Suprapubic skin (tissue), 4 donors: ENCODE measurements around the gene OR6K2.

ENCODE experiments used
- CTCF ChIP-seq, 2 donors: fragments of 200-600 bp in 1 of 2; fragments of 450-650 bp in 1 of 2; sonication (generic) in 1 of 2; IDR thresholded peaks; one replicate each; pipeline ENCODE4 v1.5.1; 2016 to 2019; ENCODE audit warnings: antibody characterized with exemption in 2 of 2, mild to moderate bottlenecking in 1 of 2, moderate library complexity in 1 of 2
- EP300 ChIP-seq: sonication (generic); formaldehyde crosslinking; IDR thresholded peaks from one replicate; pipeline ENCODE4 v1.6.1; 2017; ENCODE audit warnings: antibody characterized with exemption
- POLR2AphosphoS5 ChIP-seq, 3 donors: sonication (generic); formaldehyde crosslinking; IDR thresholded peaks; one replicate each; pipeline ENCODE4 v1.6.1; 2017; ENCODE audit warnings: antibody characterized with exemption in 3 of 3

- TF ChIP-seq CTCF (IDR thresholded peaks at IDR 0.05) (no peak), POLR2AphosphoS5 (IDR thresholded peaks at IDR 0.05) (no peak), EP300 (no peak)
Observed at GRCh38 chr1:158728510-158729225, 28.2 kb upstream of the OR6K2 start.
